ENCODE results near the gene RAB37.

GRCh38 chr17:74715144-74715543 is 21.9 kb upstream of the RAB37 start:
- TF ChIP-seq ZNF384 (IDR thresholded peaks at IDR 0.05), result no peak
- no peak for TF ChIP-seq LEF1 (IDR thresholded peaks at IDR 0.05; ENCODE audit: borderline replicate concordance)
- TF ChIP-seq BHLHE40 (IDR thresholded peaks at IDR 0.05; ENCODE audit: borderline replicate concordance), result no peak
- TF ChIP-seq HDGF (IDR thresholded peaks at IDR 0.05; ENCODE audit: borderline replicate concordance), result no peak
- TF ChIP-seq L3MBTL2 (conservative IDR thresholded peaks at IDR 0.05), result no peak
- no peak for TF ChIP-seq FOXK2 (IDR thresholded peaks at IDR 0.05)
- no peak for TF ChIP-seq SP1 (IDR thresholded peaks at IDR 0.05)
- TF ChIP-seq PKNOX1 (IDR thresholded peaks at IDR 0.05), result no peak
- TF ChIP-seq FOXM1 (IDR thresholded peaks at IDR 0.05; ENCODE audit: borderline replicate concordance), result no peak
- no peak for TF ChIP-seq FOXA1 (IDR thresholded peaks at IDR 0.05)
- no peak for TF ChIP-seq ELF4 (IDR thresholded peaks at IDR 0.05)
- TF ChIP-seq SUZ12 (IDR thresholded peaks at IDR 0.05), result no peak
